DND-41 (cell line): ENCODE results near the gene SMIM21.

Source experiments
- EZH2 ChIP-seq: IDR thresholded peaks from 3 replicates; pipeline ENCODE4 v1.6.1; 2012; ENCODE audit warnings: borderline replicate concordance, low read depth, mild to moderate bottlenecking, moderate library complexity, low read length, inconsistent platforms; ENCODE audit not compliant: severe bottlenecking
- TF ChIP-seq, protein P1 (sequence below): IDR thresholded peaks from 2 replicates; pipeline ENCODE4 v1.5.1; 2012; ENCODE audit warnings: borderline replicate concordance, low read length, moderate library complexity, mild to moderate bottlenecking; ENCODE audit not compliant: poor library complexity, severe bottlenecking; ENCODE audit errors: extremely low read depth

DNA sequence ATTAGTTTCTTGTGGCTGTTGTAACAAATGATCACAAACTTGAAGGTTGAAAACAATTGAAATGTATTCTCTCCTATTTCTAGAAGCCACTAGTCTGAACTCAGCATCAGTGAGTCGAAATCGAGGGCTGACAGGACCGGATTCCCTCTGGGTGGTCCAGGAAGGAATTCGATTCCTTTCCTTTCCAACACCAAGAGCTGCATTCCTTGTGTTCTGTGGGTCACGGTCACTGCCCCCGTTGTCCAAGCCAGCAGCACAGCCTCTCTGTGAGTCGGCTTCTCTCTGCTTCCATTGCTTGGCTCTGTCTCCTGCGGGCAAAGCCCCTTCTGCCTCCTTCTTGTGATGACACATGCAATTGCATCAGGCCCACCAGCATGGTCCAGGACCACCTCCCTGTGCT, 67.3 kb downstream of the SMIM21 start:
- TF ChIP-seq, protein P1, sequence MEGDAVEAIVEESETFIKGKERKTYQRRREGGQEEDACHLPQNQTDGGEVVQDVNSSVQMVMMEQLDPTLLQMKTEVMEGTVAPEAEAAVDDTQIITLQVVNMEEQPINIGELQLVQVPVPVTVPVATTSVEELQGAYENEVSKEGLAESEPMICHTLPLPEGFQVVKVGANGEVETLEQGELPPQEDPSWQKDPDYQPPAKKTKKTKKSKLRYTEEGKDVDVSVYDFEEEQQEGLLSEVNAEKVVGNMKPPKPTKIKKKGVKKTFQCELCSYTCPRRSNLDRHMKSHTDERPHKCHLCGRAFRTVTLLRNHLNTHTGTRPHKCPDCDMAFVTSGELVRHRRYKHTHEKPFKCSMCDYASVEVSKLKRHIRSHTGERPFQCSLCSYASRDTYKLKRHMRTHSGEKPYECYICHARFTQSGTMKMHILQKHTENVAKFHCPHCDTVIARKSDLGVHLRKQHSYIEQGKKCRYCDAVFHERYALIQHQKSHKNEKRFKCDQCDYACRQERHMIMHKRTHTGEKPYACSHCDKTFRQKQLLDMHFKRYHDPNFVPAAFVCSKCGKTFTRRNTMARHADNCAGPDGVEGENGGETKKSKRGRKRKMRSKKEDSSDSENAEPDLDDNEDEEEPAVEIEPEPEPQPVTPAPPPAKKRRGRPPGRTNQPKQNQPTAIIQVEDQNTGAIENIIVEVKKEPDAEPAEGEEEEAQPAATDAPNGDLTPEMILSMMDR = no peak
- TF ChIP-seq EZH2 = no peak
